ENCODE data around the gene UCN2.

GRCh38 chr3:48535578-48535977, 28.0 kb downstream of the UCN2 start:
- TF ChIP-seq, protein P1, sequence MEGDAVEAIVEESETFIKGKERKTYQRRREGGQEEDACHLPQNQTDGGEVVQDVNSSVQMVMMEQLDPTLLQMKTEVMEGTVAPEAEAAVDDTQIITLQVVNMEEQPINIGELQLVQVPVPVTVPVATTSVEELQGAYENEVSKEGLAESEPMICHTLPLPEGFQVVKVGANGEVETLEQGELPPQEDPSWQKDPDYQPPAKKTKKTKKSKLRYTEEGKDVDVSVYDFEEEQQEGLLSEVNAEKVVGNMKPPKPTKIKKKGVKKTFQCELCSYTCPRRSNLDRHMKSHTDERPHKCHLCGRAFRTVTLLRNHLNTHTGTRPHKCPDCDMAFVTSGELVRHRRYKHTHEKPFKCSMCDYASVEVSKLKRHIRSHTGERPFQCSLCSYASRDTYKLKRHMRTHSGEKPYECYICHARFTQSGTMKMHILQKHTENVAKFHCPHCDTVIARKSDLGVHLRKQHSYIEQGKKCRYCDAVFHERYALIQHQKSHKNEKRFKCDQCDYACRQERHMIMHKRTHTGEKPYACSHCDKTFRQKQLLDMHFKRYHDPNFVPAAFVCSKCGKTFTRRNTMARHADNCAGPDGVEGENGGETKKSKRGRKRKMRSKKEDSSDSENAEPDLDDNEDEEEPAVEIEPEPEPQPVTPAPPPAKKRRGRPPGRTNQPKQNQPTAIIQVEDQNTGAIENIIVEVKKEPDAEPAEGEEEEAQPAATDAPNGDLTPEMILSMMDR (IDR thresholded peaks at IDR 0.05) = no peak
- no peak for TF ChIP-seq POLR2A (IDR thresholded peaks at IDR 0.05)
- TF ChIP-seq EP300 (IDR thresholded peaks at IDR 0.05) = no peak

Data from tibial nerve (tissue), 4 donors.